ENCODE data around the gene RAF1. TPM values are rescaled to one million over a fixed set of nuclear protein-coding genes. Genes with fewer than 3 reads are reported as not detected.

The RAF1 gene
- total and polyA plus RNA-seq, 9 of the 15 experiments (the other 6 are each of a cell fraction or from before 2014, with no cell fraction given), result 28.0 to 183 (median 85.6) TPM

DNA sequence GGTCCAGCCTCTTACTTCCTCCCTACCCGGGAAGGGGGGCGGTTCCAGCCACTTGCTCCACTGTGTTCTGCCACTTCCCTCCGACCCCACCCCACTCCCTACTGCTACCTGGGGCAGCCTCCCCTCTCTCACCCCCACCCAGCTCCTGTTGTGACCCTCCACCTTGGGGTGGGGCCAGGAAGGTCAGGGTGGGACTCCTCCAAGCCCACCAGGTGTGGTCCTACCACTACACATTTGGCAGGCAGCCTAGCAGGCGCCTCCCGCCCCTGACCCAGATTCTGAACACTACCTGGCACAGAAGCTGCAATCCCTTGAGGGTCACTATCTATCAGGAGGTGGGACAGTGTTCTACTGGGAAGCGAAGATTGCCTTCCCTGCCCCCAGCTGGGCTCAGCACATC, 13.7 kb upstream of the RAF1 start:
- ChIA-PET CTCF (ENCODE audit: low intra/inter-chr PET ratio) (no interaction called here), POLR2A (interaction anchor here (0.7 to 1.3 kb wide), 3 partner anchors 10 to 122 kb away, joined by 3 to 5 read pairs (median 3); partner anchors contain the start of gene RAF1)
- FAIRE-seq (no peak), ATAC-seq (no peak), DNase-seq (ENCODE audit: extremely low read depth in 1 of 4, low spot score in 3 of 4) (no peak)
- intact Hi-C loops (cut with micrococcal nuclease), result no loop called here
- Histone ChIP-seq H3K27me3 (ENCODE audit: control insufficient read depth in 2 of 2, insufficient read depth in 2 of 2, low read length in 2 of 2) (no peaks in the 10 kb centered on the region), H3K4me2 (ENCODE audit: insufficient read depth, low read length) (no peak overlapping the region), H3K9me1 (ENCODE audit: control insufficient read depth, insufficient read depth, low read length) (no peaks in the 10 kb centered on the region), H3K9ac (ENCODE audit: insufficient read depth in 1 of 2, low read depth in 2 of 2, low read length in 2 of 2) (peak overlapping the region in 1 of 2 experiments; percentile 63; a peak in 1 of 4 replicates), H3K27ac (ENCODE audit: extremely low read depth, low read depth, low read length) (no peak overlapping the region), H3K9me3 (replicated peaks; ENCODE audit: control insufficient read depth, insufficient read depth, low read depth, low read length) (no peaks in the 10 kb centered on the region), H3K4me3 (no peak overlapping the region), H4K20me1 (replicated peaks; ENCODE audit: control insufficient read depth, insufficient read depth, low read length) (no peaks in the 10 kb centered on the region), H2AFZ (ENCODE audit: low read depth, low read length) (no peak overlapping the region), H3K4me1 (replicated peaks in 1 of 2; ENCODE audit: control insufficient read depth in 2 of 2, insufficient read depth in 2 of 2, low read length in 2 of 2) (peaks cover 3 to 5% of the 10 kb centered on the region in 2 experiments; a peak in 3 of 5 replicates), H3K36me3 (ENCODE audit: control insufficient read depth, insufficient read depth, low read length) (no peaks in the 10 kb centered on the region), H3K79me2 (ENCODE audit: control insufficient read depth, insufficient read depth, low read length) (no peaks in the 10 kb centered on the region)
- in situ Hi-C loops (cut with MboI), result no loop called here
- WGBS (ENCODE audit: insufficient coverage, low coverage, missing lambda C conversion rate), result 22% methylated on average over 6 of the region's 6 CpGs
- TF ChIP-seq, protein P1, sequence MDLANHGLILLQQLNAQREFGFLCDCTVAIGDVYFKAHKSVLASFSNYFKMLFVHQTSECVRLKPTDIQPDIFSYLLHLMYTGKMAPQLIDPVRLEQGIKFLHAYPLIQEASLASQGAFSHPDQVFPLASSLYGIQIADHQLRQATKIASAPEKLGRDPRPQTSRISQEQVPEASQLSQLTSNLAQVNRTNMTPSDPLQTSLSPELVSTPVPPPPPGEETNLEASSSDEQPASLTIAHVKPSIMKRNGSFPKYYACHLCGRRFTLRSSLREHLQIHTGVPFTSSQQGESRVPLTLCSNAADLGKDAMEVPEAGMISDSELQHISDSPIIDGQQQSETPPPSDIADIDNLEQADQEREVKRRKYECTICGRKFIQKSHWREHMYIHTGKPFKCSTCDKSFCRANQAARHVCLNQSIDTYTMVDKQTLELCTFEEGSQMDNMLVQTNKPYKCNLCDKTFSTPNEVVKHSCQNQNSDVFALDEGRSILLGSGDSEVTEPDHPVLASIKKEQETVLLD (IDR thresholded peaks at IDR 0.05), result no peak
- TF ChIP-seq BCL6 (CRISPR knock-in tag; IDR thresholded peaks at IDR 0.05), result no peak
- TF ChIP-seq, protein P2, sequence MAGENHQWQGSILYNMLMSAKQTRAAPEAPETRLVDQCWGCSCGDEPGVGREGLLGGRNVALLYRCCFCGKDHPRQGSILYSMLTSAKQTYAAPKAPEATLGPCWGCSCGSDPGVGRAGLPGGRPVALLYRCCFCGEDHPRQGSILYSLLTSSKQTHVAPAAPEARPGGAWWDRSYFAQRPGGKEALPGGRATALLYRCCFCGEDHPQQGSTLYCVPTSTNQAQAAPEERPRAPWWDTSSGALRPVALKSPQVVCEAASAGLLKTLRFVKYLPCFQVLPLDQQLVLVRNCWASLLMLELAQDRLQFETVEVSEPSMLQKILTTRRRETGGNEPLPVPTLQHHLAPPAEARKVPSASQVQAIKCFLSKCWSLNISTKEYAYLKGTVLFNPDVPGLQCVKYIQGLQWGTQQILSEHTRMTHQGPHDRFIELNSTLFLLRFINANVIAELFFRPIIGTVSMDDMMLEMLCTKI (IDR thresholded peaks at IDR 0.05; ENCODE audit: partially characterized antibody), result no peak
- TF ChIP-seq, protein P3, sequence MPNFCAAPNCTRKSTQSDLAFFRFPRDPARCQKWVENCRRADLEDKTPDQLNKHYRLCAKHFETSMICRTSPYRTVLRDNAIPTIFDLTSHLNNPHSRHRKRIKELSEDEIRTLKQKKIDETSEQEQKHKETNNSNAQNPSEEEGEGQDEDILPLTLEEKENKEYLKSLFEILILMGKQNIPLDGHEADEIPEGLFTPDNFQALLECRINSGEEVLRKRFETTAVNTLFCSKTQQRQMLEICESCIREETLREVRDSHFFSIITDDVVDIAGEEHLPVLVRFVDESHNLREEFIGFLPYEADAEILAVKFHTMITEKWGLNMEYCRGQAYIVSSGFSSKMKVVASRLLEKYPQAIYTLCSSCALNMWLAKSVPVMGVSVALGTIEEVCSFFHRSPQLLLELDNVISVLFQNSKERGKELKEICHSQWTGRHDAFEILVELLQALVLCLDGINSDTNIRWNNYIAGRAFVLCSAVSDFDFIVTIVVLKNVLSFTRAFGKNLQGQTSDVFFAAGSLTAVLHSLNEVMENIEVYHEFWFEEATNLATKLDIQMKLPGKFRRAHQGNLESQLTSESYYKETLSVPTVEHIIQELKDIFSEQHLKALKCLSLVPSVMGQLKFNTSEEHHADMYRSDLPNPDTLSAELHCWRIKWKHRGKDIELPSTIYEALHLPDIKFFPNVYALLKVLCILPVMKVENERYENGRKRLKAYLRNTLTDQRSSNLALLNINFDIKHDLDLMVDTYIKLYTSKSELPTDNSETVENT (CRISPR knock-in tag; IDR thresholded peaks at IDR 0.05), result no peak
- TF ChIP-seq ELF4 (CRISPR knock-in tag; IDR thresholded peaks at IDR 0.05), result no peak
- TF ChIP-seq ZNF23 (CRISPR knock-in tag; IDR thresholded peaks at IDR 0.05), result no peak
- no peak for TF ChIP-seq POLR2A (conservative IDR thresholded peaks at IDR 0.05)
- no peak for TF ChIP-seq GATA2 (CRISPR knock-in tag; IDR thresholded peaks at IDR 0.05)
- TF ChIP-seq STAT5A (IDR thresholded peaks at IDR 0.05; ENCODE audit: borderline replicate concordance, low read length), result no peak
- TF ChIP-seq NBN (IDR thresholded peaks at IDR 0.05; ENCODE audit: low read depth), result no peak
- no peak for TF ChIP-seq BMI1 (IDR thresholded peaks at IDR 0.05; ENCODE audit: low read length)
- no TSS peak for BruUV-seq (replicated peaks)

Data from K562 (cell line).